Endodermal cell (in vitro differentiated cells): ENCODE data around the gene NUP214. TPM values are rescaled to one million over a fixed set of nuclear protein-coding genes. Genes with fewer than 3 reads are reported as not detected.
"Not testable (repeated sequence)": the region's sequence is repeated elsewhere in the genome, so short reads cannot be mapped to it uniquely, and the experiment has no call there.

ENCODE experiments used
- DNase-seq: peaks from one replicate; pipeline ENCODE4 v3.0.0-alpha.2; 2017
- H3K27ac ChIP-seq: 2 replicates; pipeline ENCODE4 v1.5.1; 2013; ENCODE audit warnings: mild to moderate bottlenecking, low read depth, low read length, moderate library complexity
- H3K27me3 ChIP-seq: 2 replicates; pipeline ENCODE4 v1.6.1; 2013; ENCODE audit warnings: mild to moderate bottlenecking, low read length, moderate library complexity; ENCODE audit not compliant: insufficient read depth, control insufficient read depth, poor library complexity, severe bottlenecking
- H3K36me3 ChIP-seq: 2 replicates; pipeline ENCODE4 v1.7.0; 2013; ENCODE audit warnings: mild to moderate bottlenecking, low read length, moderate library complexity; ENCODE audit not compliant: control insufficient read depth, insufficient read depth
- H3K4me1 ChIP-seq: one replicate; pipeline ENCODE4 v1.7.0; 2013; ENCODE audit warnings: low read length; ENCODE audit not compliant: control insufficient read depth, insufficient read depth
- H3K4me3 ChIP-seq: 2 replicates; pipeline ENCODE4 v1.5.1; 2013; ENCODE audit warnings: mild to moderate bottlenecking, low read length, moderate library complexity
- H3K9ac ChIP-seq: 2 replicates; pipeline ENCODE4 v1.6.1; 2013; ENCODE audit warnings: mild to moderate bottlenecking, low read length, moderate library complexity; ENCODE audit not compliant: poor library complexity, severe bottlenecking; ENCODE audit errors: extremely low read depth
- H3K9me3 ChIP-seq: 2 replicates; pipeline ENCODE4 v1.6.1; 2013; ENCODE audit warnings: mild to moderate bottlenecking, low read length, moderate library complexity; ENCODE audit not compliant: control insufficient read depth
- H3K27ac Mint-ChIP-seq: 2 replicates; pipeline ENCODE4 v1.8.0; 2020; ENCODE audit warnings: mixed read lengths
- H3K27me3 Mint-ChIP-seq: 2 replicates; pipeline ENCODE4 v1.8.0; 2021; ENCODE audit warnings: mild to moderate bottlenecking, mixed read lengths; ENCODE audit not compliant: insufficient read depth
- H3K36me3 Mint-ChIP-seq: 2 replicates; pipeline ENCODE4 v1.8.0; 2020; ENCODE audit warnings: low read depth, mixed read lengths
- H3K4me1 Mint-ChIP-seq: 2 replicates; pipeline ENCODE4 v1.8.0; 2020; ENCODE audit warnings: mixed read lengths
- H3K4me3 Mint-ChIP-seq: 2 replicates; pipeline ENCODE4 v1.8.0; 2020; ENCODE audit warnings: mild to moderate bottlenecking, moderate library complexity, mixed read lengths
- H3K9me3 Mint-ChIP-seq: 2 replicates; pipeline ENCODE4 v1.8.0; 2020; ENCODE audit warnings: mild to moderate bottlenecking, mixed read lengths
- CTCF ChIP-seq: fragments of 200-600 bp; sonication (generic); conservative IDR thresholded peaks from 2 replicates; pipeline ENCODE4 v1.5.0; 2021; ENCODE audit warnings: antibody characterized with exemption, mild to moderate bottlenecking
- WGBS, 2 experiments: methylation state at CpG; one replicate each; pipeline versions ENCODE4 v1.1.5 to v1.1.7; 2013; ENCODE audit warnings: missing lambda C conversion rate in 2 of 2, mixed read lengths in 1 of 2; ENCODE audit not compliant: insufficient coverage in 1 of 2, insufficient read length in 1 of 2; 5-methylcytosine and 5-hydroxymethylcytosine counted together
- total RNA-seq, 2 donors: library from RNA; stranded (reverse); fragmentation: NEBNext Ultra II Directional in 1 of 2; extraction: Animal tissue kit (Norgen Biotek cat#: 25700) in 1 of 2; gene quantifications; 2 replicates in 1 of 2; 3 replicates in 1 of 2; pipeline ENCODE4 v1.2.1, GENCODE V29; 2021

Gene NUP214
- total RNA-seq, 2 donors from 2014 or later, result 56.7 to 59.9 TPM

GRCh38 chr9:131113655-131114054, 11.7 kb upstream of the NUP214 start:
- Histone ChIP-seq H3K4me3 (no peak overlapping the region), H3K4me1 (no peaks in the 10 kb centered on the region), H3K27me3 (no peaks in the 10 kb centered on the region), H3K36me3 (peaks cover 9% of the 10 kb centered on the region), H3K27ac (no peak overlapping the region), H3K9ac (no peak overlapping the region), H3K9me3 (no peaks in the 10 kb centered on the region)
- H3K27ac Mint-ChIP-seq, result peak overlapping the region; percentile 23
- 90 to 100% methylated on average over 2 to 8 of the region's 8 CpGs for WGBS, 2 experiments
- no peak for TF ChIP-seq CTCF
- no peak overlapping the region for H3K4me3 Mint-ChIP-seq
- H3K27me3 Mint-ChIP-seq, result no peaks in the 10 kb centered on the region
- H3K36me3 Mint-ChIP-seq, result peaks cover 61% of the 10 kb centered on the region
- DNase-seq, result no peak
- H3K4me1 Mint-ChIP-seq, result peaks cover 3% of the 10 kb centered on the region
- no peaks in the 10 kb centered on the region for H3K9me3 Mint-ChIP-seq

- no peak overlapping the region for H3K4me3 ChIP-seq
- TF ChIP-seq CTCF, result no peak
- no peak for DNase-seq
- H3K9me3 ChIP-seq, result no peaks in the 10 kb centered on the region
- H3K4me1 Mint-ChIP-seq, result peaks cover 3% of the 10 kb centered on the region
- H3K27me3 Mint-ChIP-seq, result no peaks in the 10 kb centered on the region
- no peak overlapping the region for H3K9ac ChIP-seq
- H3K36me3 Mint-ChIP-seq, result peaks cover 61% of the 10 kb centered on the region
- H3K27me3 ChIP-seq, result no peaks in the 10 kb centered on the region
- H3K4me1 ChIP-seq, result no peaks in the 10 kb centered on the region
- no peak overlapping the region for H3K27ac ChIP-seq
- H3K4me3 Mint-ChIP-seq, result no peak overlapping the region
- H3K36me3 ChIP-seq, result peaks cover 9% of the 10 kb centered on the region
- WGBS, 2 experiments, result 93 to 97% methylated on average over 7 to 8 of the region's 8 CpGs
- H3K9me3 Mint-ChIP-seq, result no peaks in the 10 kb centered on the region
- H3K27ac Mint-ChIP-seq, result peak overlapping the region; percentile 23
Measured at GRCh38 chr9:131114084-131114535, 11.3 kb upstream of the NUP214 start.

- peaks cover 18% of the 10 kb centered on the region for H3K36me3 ChIP-seq
- H3K9me3 ChIP-seq, H3K4me1 ChIP-seq, H3K27ac ChIP-seq, H3K27me3 Mint-ChIP-seq, H3K27me3 ChIP-seq, H3K4me1 Mint-ChIP-seq, H3K27ac Mint-ChIP-seq, H3K9me3 Mint-ChIP-seq, DNase-seq, H3K4me3 ChIP-seq, H3K9ac ChIP-seq, H3K4me3 Mint-ChIP-seq: not testable (repeated sequence)
- H3K36me3 Mint-ChIP-seq, result peaks cover 62% of the 10 kb centered on the region
- WGBS, 2 experiments, result 93 to 95% methylated on average over 3 to 4 of the region's 6 CpGs
Measured at GRCh38 chr9:131115360-131115742, 10.0 kb upstream of the NUP214 start.
